IMR-90 (cell line): ENCODE data around the gene EVI5. TPM values are rescaled to one million over a fixed set of nuclear protein-coding genes. Genes with fewer than 3 reads are reported as not detected.
A peak's percentile ranks its signal among the peaks of the same experiment; 100 is the strongest.

Experiments used
- ATAC-seq: fragments of 200-7000 bp; cut with Tn5 transposase; 2 replicates; pipeline ENCODE4 v1.9.1; 2020; ENCODE audit warnings: low read depth, mild to moderate bottlenecking, moderate library complexity
- BruUV-seq: library from RNA; stranded (reverse); fragments of 400-500 nt; replicated peaks from 2 replicates; lab custom pipeline; 2021; lab: Mats Ljungman, UMichigan
- CTCF ChIA-PET: fragments of 300-600 bp; formaldehyde crosslinking; extraction: SDS; loops from one replicate; lab custom pipeline; 2021; ENCODE audit warnings: antibody characterized with exemption; lab: Yijun Ruan, JAX
- POLR2A ChIA-PET: fragments of 300-600 bp; sonication (Branson Sonifier 250); formaldehyde crosslinking; loops from one replicate; lab custom pipeline; 2022; ENCODE audit warnings: antibody characterized with exemption; ENCODE audit not compliant: unreplicated experiment; lab: Charles Lee
- DNase-seq: peaks from one replicate; pipeline ENCODE4 v3.0.0; 2013
- H2AFZ ChIP-seq: replicated peaks from 2 replicates; pipeline ENCODE3; 2013; ENCODE audit warnings: low read length, mild to moderate bottlenecking; ENCODE audit not compliant: poor library complexity
- H2AK5ac ChIP-seq: 2 replicates; pipeline ENCODE4 v1.6.1; 2013; ENCODE audit warnings: low read depth, low read length, inconsistent platforms
- H2AK9ac ChIP-seq: replicated peaks from 2 replicates; pipeline ENCODE3; 2013; ENCODE audit warnings: mild to moderate bottlenecking, low read depth, low read length, moderate library complexity; ENCODE audit not compliant: poor library complexity
- H2BK120ac ChIP-seq: 2 replicates; pipeline ENCODE4 v1.6.1; 2013; ENCODE audit warnings: low read depth, low read length, inconsistent platforms
- H2BK15ac ChIP-seq: 3 replicates; pipeline ENCODE4 v1.6.1; 2013; ENCODE audit warnings: low read depth, low read length, inconsistent platforms
- H2BK20ac ChIP-seq: 2 replicates; pipeline ENCODE4 v1.6.1; 2013; ENCODE audit warnings: low read depth, mild to moderate bottlenecking, inconsistent platforms, low read length, moderate library complexity
- H2BK5ac ChIP-seq: 2 replicates; pipeline ENCODE4 v1.6.1; 2013; ENCODE audit warnings: mild to moderate bottlenecking, low read depth, low read length, inconsistent platforms; ENCODE audit not compliant: poor library complexity, severe bottlenecking
- H3K14ac ChIP-seq: replicated peaks from 2 replicates; pipeline ENCODE4 v1.6.1; 2013; ENCODE audit warnings: low read depth, low read length, inconsistent platforms
- H3K18ac ChIP-seq: 2 replicates; pipeline ENCODE4 v1.6.1; 2013; ENCODE audit warnings: low read depth, low read length, control low read depth
- H3K23ac ChIP-seq: 2 replicates; pipeline ENCODE4 v1.6.1; 2013; ENCODE audit warnings: low read depth, low read length, inconsistent platforms
- H3K27ac ChIP-seq: 2 replicates; pipeline ENCODE4 v1.5.1; 2013; ENCODE audit warnings: mild to moderate bottlenecking, control low read depth, low read length; ENCODE audit not compliant: insufficient read depth
- H3K27me3 ChIP-seq: 2 replicates; pipeline ENCODE4 v1.6.1; 2013; ENCODE audit warnings: low read length; ENCODE audit not compliant: control insufficient read depth, insufficient read depth
- H3K36me3 ChIP-seq: 2 replicates; pipeline ENCODE4 v1.6.1; 2013; ENCODE audit warnings: low read length, mixed read lengths; ENCODE audit not compliant: control insufficient read depth, insufficient read depth
- H3K4ac ChIP-seq: 2 replicates; pipeline ENCODE4 v1.6.1; 2013; ENCODE audit warnings: low read depth, low read length, inconsistent platforms
- H3K4me1 ChIP-seq: 2 replicates; pipeline ENCODE4 v1.6.1; 2013; ENCODE audit warnings: low read length, mixed read lengths; ENCODE audit not compliant: control insufficient read depth, insufficient read depth
- H3K4me2 ChIP-seq: 2 replicates; pipeline ENCODE4 v1.6.1; 2013; ENCODE audit warnings: low read depth, mild to moderate bottlenecking, control low read depth, low read length, moderate library complexity
- H3K4me3 ChIP-seq: 2 replicates; pipeline ENCODE4 v1.5.1; 2013; ENCODE audit warnings: low read depth, mild to moderate bottlenecking, control low read depth, low read length, moderate library complexity; ENCODE audit not compliant: insufficient read depth
- H3K56ac ChIP-seq: 2 replicates; pipeline ENCODE4 v1.6.1; 2013; ENCODE audit warnings: low read length, inconsistent platforms; ENCODE audit not compliant: insufficient read depth; ENCODE audit errors: extremely low read depth
- H3K79me1 ChIP-seq, 2 experiments: 2 replicates each; pipeline ENCODE4 v1.6.1; 2013; ENCODE audit warnings: low read length in 2 of 2, inconsistent platforms in 1 of 2, low read depth in 1 of 2
- H3K9ac ChIP-seq: 2 replicates; pipeline ENCODE4 v1.6.1; 2013; ENCODE audit warnings: low read depth, low read length, control low read depth
- H3K9me1 ChIP-seq: 2 replicates; pipeline ENCODE4 v1.6.1; 2013; ENCODE audit warnings: low read length, inconsistent platforms; ENCODE audit not compliant: insufficient read depth
- H3K9me3 ChIP-seq: 2 replicates; pipeline ENCODE4 v1.6.1; 2013; ENCODE audit warnings: low read length; ENCODE audit not compliant: control insufficient read depth, insufficient read depth
- H4K20me1 ChIP-seq: 2 replicates; pipeline ENCODE4 v1.6.1; 2013; ENCODE audit warnings: low read length, inconsistent platforms; ENCODE audit not compliant: insufficient read depth
- H4K5ac ChIP-seq: 2 replicates; pipeline ENCODE4 v1.6.1; 2013; ENCODE audit warnings: mild to moderate bottlenecking, low read depth, low read length, control low read depth
- H4K8ac ChIP-seq, 2 experiments: 2 replicates each; pipeline ENCODE4 v1.6.1; 2013; ENCODE audit warnings: low read depth in 2 of 2, low read length in 2 of 2, control low read depth in 1 of 2, inconsistent platforms in 1 of 2
- H4K91ac ChIP-seq: 2 replicates; pipeline ENCODE4 v1.6.1; 2013; ENCODE audit warnings: low read depth, low read length, inconsistent platforms; ENCODE audit not compliant: insufficient read depth
- BHLHE40 ChIP-seq: fragments of 150-350 bp; IDR thresholded peaks from 2 replicates; pipeline ENCODE4 v1.6.1; 2016; ENCODE audit warnings: mild to moderate bottlenecking, low read depth, low read length
- CEBPB ChIP-seq: IDR thresholded peaks from 2 replicates; pipeline ENCODE4 v1.6.1; 2012; ENCODE audit warnings: low read depth, low read length, improper control_type of control experiment
- CHD1 ChIP-seq: IDR thresholded peaks from 2 replicates; pipeline ENCODE4 v1.6.1; 2012; ENCODE audit warnings: low read depth, low read length, improper control_type of control experiment
- FOS ChIP-seq: fragments of 150-350 bp; IDR thresholded peaks from 2 replicates; pipeline ENCODE4 v1.6.1; 2016; ENCODE audit warnings: low read depth, low read length
- MAFK ChIP-seq: IDR thresholded peaks from 2 replicates; pipeline ENCODE4 v1.6.1; 2012; ENCODE audit warnings: low read depth, low read length, improper control_type of control experiment
- MXI1 ChIP-seq: IDR thresholded peaks from 2 replicates; pipeline ENCODE4 v1.6.1; 2012; ENCODE audit warnings: low read depth, mild to moderate bottlenecking, low read length, moderate library complexity, borderline replicate concordance
- NFE2L2 ChIP-seq: fragments of 150-350 bp; IDR thresholded peaks from 2 replicates; pipeline ENCODE4 v1.6.1; 2016; ENCODE audit warnings: low read depth, mild to moderate bottlenecking, low read length
- POLR2A ChIP-seq: IDR thresholded peaks from 2 replicates; pipeline ENCODE4 v1.6.1; 2012; ENCODE audit warnings: mild to moderate bottlenecking, low read depth, low read length
- RAD21 ChIP-seq: IDR thresholded peaks from 2 replicates; pipeline ENCODE4 v1.6.1; 2012; ENCODE audit warnings: low read length, improper control_type of control experiment
- RCOR1 ChIP-seq: IDR thresholded peaks from 2 replicates; pipeline ENCODE4 v1.6.1; 2012; ENCODE audit warnings: mild to moderate bottlenecking, low read length, improper control_type of control experiment; ENCODE audit not compliant: insufficient replicate concordance
- RFX5 ChIP-seq: IDR thresholded peaks from 2 replicates; pipeline ENCODE4 v1.8.0; 2012; ENCODE audit warnings: low read depth, mild to moderate bottlenecking, low read length, moderate library complexity
- WGBS, 2 experiments: methylation state at CpG; one replicate each; pipeline versions ENCODE4 v1.1.5 to v1.1.7; 2013; ENCODE audit warnings: missing lambda C conversion rate in 2 of 2; ENCODE audit not compliant: insufficient read length in 1 of 2; ENCODE audit errors: extremely low coverage in 2 of 2; 5-methylcytosine and 5-hydroxymethylcytosine counted together
- dilution Hi-C: fragments of 300-500 bp; cut with HindIII; formaldehyde crosslinking; loops from one replicate; pipeline ENCODE4 v1.14.3; 2018; ENCODE audit warnings: low sequenced_read_pairs; ENCODE audit not compliant: unreplicated experiment
- in situ Hi-C: fragments of 300-500 bp; cut with MboI; formaldehyde crosslinking; loops from 3 replicates; pipeline ENCODE4 v1.14.3; 2019; ENCODE audit warnings: low sequenced_read_pairs, inconsistent platforms, mixed read lengths
- intact Hi-C: fragments of 100-400 bp; cut with micrococcal nuclease; formaldehyde crosslinking; loops from 2 replicates; pipeline ENCODE4 v1.10.0; 2022
- polyA plus RNA-seq, 3 experiments: library from polyadenylated mRNA; depleted of rRNA; stranded (reverse); fragments of >200 nt; gene quantifications; 2 replicates each; pipeline ENCODE4 v1.2.3, GENCODE V29; 2012; ENCODE audit warnings: low replicate concordance in 1 of 3
- total RNA-seq: library from RNA; depleted of rRNA; stranded (reverse); fragments of >200 nt; gene quantifications from 2 replicates; pipeline ENCODE4 v1.2.3, GENCODE V29; 2012
- TF ChIP-seq, protein P1 (sequence below): conservative IDR thresholded peaks from 2 replicates; pipeline ENCODE4 v1.5.1; 2012; ENCODE audit warnings: mild to moderate bottlenecking, low read depth, low read length, improper control_type of control experiment
- TF ChIP-seq, protein P2 (sequence below): fragments of 150-350 bp; IDR thresholded peaks from 2 replicates; pipeline ENCODE4 v1.6.1; 2016; ENCODE audit warnings: low read depth, mild to moderate bottlenecking, low read length, moderate library complexity, borderline replicate concordance
- TF ChIP-seq, protein P3 (sequence below): fragments of 150-350 bp; IDR thresholded peaks from 2 replicates; pipeline ENCODE4 v1.6.1; 2017; ENCODE audit warnings: mild to moderate bottlenecking, antibody characterized with exemption, low read length, low read depth

Gene EVI5
- total and polyA plus RNA-seq, 2 of the 4 experiments (the other 2 are of a cell fraction), result 13.9 to 26.9 TPM

DNA sequence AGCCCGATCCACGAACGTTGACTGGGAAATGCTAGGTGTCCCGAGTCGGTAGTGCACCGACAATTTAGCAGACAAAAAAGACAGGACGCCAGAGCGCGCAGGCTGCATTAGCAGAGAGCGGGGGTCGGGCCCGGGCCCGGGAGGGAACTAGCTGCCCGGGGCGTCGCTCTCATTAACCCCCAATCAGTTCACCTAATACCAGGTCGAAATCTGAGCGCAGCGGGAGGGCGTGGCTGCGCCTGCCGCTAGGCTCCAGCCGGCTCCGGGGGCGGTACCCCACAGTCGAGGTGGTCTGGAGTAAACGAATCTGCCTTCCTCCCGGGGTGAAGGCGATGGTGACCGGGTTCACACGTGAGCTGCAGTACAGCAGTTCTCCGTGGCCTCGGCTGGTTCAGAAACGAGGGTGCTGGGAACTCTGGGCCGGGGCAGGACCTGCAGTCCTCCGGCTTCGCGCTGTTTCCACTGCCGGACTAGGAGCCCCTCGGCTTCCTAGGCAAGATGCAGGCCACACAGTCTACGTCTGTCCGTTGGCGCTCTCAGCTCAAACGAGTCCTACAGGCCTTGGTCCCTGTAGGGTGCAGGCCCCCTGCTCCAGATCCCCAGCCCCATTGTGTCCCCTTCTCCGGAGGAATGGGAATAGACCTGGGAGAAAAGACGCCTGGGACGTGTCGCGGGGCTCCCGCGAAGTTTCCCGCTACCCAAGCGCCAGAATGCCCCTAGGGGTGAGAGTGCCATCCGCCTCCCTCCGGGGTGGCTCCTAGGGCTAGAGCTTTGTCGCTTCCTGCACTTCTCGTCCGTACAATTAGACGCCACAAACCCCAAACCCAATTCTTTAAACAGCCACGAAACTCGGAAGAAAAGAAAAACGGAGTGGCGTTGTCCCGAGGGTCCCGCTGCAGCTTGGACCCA lies 300.2 kb downstream of the EVI5 start:
- no peak for ATAC-seq
- no peak overlapping the region for H4K91ac ChIP-seq
- H2BK120ac ChIP-seq, result no peak overlapping the region
- no TSS peak for BruUV-seq
- H2BK5ac ChIP-seq, result no peak overlapping the region
- H3K27me3 ChIP-seq, result peaks cover 90% of the 10 kb centered on the region
- in situ Hi-C loops, result no loop called here
- H3K18ac ChIP-seq, result no peak overlapping the region
- H4K8ac ChIP-seq, result no peak overlapping the region
- no peak overlapping the region for H3K27ac ChIP-seq
- WGBS, 2 experiments, result 3% methylated on average over 32 of the region's 65 CpGs; no CpG with 5 or more reads in 1 of the 2 experiments
- ChIA-PET CTCF (no interaction called here), POLR2A (interaction anchor here (0.5 kb wide), 1 partner anchor 17 kb away, joined by 5 read pairs; no protein-coding TSS in a partner anchor)
- H3K23ac ChIP-seq, result peak overlapping the region; percentile 77; the same call in 1 of the 2 replicates
- peak overlapping the region; percentile 85 for H2AFZ ChIP-seq
- peaks cover 17% of the 10 kb centered on the region for H4K20me1 ChIP-seq
- H3K36me3 ChIP-seq, result no peaks in the 10 kb centered on the region
- no peak overlapping the region for H2AK9ac ChIP-seq
- no peak overlapping the region for H3K56ac ChIP-seq
- no peaks in the 10 kb centered on the region for H3K79me1 ChIP-seq
- intact Hi-C loops, result loop anchor here (10.0 kb wide), 1 partner anchor 350 kb away; the partner anchor contains the start of gene RPL5
- DNase-seq, result no peak
- peaks cover 8% of the 10 kb centered on the region for H3K4me1 ChIP-seq
- no peak overlapping the region for H4K5ac ChIP-seq
- H3K9ac ChIP-seq, result no peak overlapping the region
- peaks cover 10% of the 10 kb centered on the region; the same call in 1 of the 2 replicates for H3K9me3 ChIP-seq
- no peak overlapping the region for H3K14ac ChIP-seq
- H3K4me2 ChIP-seq, result peak overlapping the region; percentile 58; the same call in 1 of the 2 replicates
- no peak overlapping the region for H2AK5ac ChIP-seq
- no peak overlapping the region for H3K4ac ChIP-seq
- no peak overlapping the region for H2BK20ac ChIP-seq
- H3K9me1 ChIP-seq, result no peaks in the 10 kb centered on the region
- H3K4me3 ChIP-seq, result no peak overlapping the region
- H2BK15ac ChIP-seq, result no peak overlapping the region
- dilution Hi-C loops, result no loop called here
- no peak for TF ChIP-seq MXI1
- no peak for TF ChIP-seq CEBPB
- TF ChIP-seq, protein P1, sequence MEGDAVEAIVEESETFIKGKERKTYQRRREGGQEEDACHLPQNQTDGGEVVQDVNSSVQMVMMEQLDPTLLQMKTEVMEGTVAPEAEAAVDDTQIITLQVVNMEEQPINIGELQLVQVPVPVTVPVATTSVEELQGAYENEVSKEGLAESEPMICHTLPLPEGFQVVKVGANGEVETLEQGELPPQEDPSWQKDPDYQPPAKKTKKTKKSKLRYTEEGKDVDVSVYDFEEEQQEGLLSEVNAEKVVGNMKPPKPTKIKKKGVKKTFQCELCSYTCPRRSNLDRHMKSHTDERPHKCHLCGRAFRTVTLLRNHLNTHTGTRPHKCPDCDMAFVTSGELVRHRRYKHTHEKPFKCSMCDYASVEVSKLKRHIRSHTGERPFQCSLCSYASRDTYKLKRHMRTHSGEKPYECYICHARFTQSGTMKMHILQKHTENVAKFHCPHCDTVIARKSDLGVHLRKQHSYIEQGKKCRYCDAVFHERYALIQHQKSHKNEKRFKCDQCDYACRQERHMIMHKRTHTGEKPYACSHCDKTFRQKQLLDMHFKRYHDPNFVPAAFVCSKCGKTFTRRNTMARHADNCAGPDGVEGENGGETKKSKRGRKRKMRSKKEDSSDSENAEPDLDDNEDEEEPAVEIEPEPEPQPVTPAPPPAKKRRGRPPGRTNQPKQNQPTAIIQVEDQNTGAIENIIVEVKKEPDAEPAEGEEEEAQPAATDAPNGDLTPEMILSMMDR, result no peak
- TF ChIP-seq, protein P2, sequence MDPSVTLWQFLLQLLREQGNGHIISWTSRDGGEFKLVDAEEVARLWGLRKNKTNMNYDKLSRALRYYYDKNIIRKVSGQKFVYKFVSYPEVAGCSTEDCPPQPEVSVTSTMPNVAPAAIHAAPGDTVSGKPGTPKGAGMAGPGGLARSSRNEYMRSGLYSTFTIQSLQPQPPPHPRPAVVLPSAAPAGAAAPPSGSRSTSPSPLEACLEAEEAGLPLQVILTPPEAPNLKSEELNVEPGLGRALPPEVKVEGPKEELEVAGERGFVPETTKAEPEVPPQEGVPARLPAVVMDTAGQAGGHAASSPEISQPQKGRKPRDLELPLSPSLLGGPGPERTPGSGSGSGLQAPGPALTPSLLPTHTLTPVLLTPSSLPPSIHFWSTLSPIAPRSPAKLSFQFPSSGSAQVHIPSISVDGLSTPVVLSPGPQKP, result no peak
- TF ChIP-seq RAD21, result no peak
- TF ChIP-seq, protein P3, sequence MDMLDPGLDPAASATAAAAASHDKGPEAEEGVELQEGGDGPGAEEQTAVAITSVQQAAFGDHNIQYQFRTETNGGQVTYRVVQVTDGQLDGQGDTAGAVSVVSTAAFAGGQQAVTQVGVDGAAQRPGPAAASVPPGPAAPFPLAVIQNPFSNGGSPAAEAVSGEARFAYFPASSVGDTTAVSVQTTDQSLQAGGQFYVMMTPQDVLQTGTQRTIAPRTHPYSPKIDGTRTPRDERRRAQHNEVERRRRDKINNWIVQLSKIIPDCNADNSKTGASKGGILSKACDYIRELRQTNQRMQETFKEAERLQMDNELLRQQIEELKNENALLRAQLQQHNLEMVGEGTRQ, result no peak
- no peak for TF ChIP-seq CHD1
- TF ChIP-seq BHLHE40, result no peak
- no peak for TF ChIP-seq NFE2L2
- TF ChIP-seq RCOR1, result no peak
- no peak for TF ChIP-seq MAFK
- no peak for TF ChIP-seq POLR2A
- TF ChIP-seq RFX5, result no peak
- no peak for TF ChIP-seq FOS
